ENCODE measurements around the gene NPW.

The NPW gene

GRCh38 chr16:1984347-1985225 is 35.0 kb upstream of the NPW start:
- Histone ChIP-seq H3K4me3 (ENCODE audit: low read depth in 1 of 5, low read length in 5 of 5) (peak overlapping the region; percentile 24 to 80 (median 70)), H3K27ac (ENCODE audit: low read depth, low read length) (peak overlapping the region; percentile 16), H3K9ac (ENCODE audit: low read length in 5 of 5) (peak overlapping the region in 4 of 5 donors; percentile 42 to 79 (median 61)), H3K9me3 (ENCODE audit: control insufficient read depth in 5 of 5, low read length in 5 of 5) (no peaks in the 10 kb centered on the region), H3K27me3 (ENCODE audit: control insufficient read depth in 5 of 5, insufficient read depth in 4 of 5, low read length in 5 of 5) (peaks cover 26 to 40% (median 38%) of the 10 kb centered on the region in 5 donors), H3K36me3 (ENCODE audit: control insufficient read depth in 5 of 5, insufficient read depth in 5 of 5, low read length in 5 of 5) (peaks cover 0 to 21% (median 18%) of the 10 kb centered on the region in 5 donors), H3K4me1 (ENCODE audit: control insufficient read depth in 5 of 5, insufficient read depth in 5 of 5, low read length in 5 of 5) (peaks cover 5 to 30% (median 21%) of the 10 kb centered on the region in 5 donors)

- H3K9me3 ChIP-seq (ENCODE audit: control insufficient read depth in 5 of 5, low read length in 5 of 5): no peaks in the 10 kb centered on the region
- H3K27ac ChIP-seq (ENCODE audit: low read depth, low read length): no peak overlapping the region
- peaks cover 0 to 21% (median 18%) of the 10 kb centered on the region in 5 donors for H3K36me3 ChIP-seq (ENCODE audit: control insufficient read depth in 5 of 5, insufficient read depth in 5 of 5, low read length in 5 of 5)
- H3K27me3 ChIP-seq (ENCODE audit: control insufficient read depth in 5 of 5, insufficient read depth in 4 of 5, low read length in 5 of 5): peaks cover 23 to 34% (median 33%) of the 10 kb centered on the region in 5 donors
- peak overlapping the region in 1 of 5 donors; percentile 79 for H3K9ac ChIP-seq (ENCODE audit: low read length in 5 of 5)
- H3K4me3 ChIP-seq (ENCODE audit: low read depth in 1 of 5, low read length in 5 of 5): peak overlapping the region in 1 of 5 donors; percentile 80
- H3K4me1 ChIP-seq (ENCODE audit: control insufficient read depth in 5 of 5, insufficient read depth in 5 of 5, low read length in 5 of 5): peaks cover 5 to 30% (median 23%) of the 10 kb centered on the region in 5 donors
Measured at GRCh38 chr16:1985466-1986150, 34.0 kb upstream of the NPW start.

DNA sequence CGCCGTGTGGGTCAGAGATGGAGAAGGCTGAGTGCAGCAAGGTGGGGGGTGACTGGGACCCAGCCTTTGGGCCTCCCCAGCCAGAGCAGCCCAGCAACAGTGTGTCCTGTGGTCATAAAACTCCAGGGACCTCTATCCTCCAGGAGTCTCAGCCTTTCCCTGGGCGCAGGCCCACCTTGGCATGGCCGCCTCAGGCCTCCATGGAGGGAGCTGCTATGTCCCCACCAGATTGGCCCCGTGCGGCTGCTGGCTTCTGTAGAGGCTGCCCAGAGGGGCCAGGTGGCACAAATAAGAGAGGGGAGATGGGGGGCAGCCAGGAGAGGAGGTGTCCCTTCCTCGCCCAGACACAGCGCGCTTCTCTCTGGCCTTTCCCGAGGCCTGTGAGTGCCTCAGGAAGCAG is 32.4 kb upstream of the NPW start:
- H3K27me3 ChIP-seq (ENCODE audit: control insufficient read depth in 5 of 5, insufficient read depth in 4 of 5, low read length in 5 of 5): peaks cover 17 to 30% (median 27%) of the 10 kb centered on the region in 5 donors
- no peaks in the 10 kb centered on the region for H3K9me3 ChIP-seq (ENCODE audit: control insufficient read depth in 5 of 5, low read length in 5 of 5)
- H3K4me1 ChIP-seq (ENCODE audit: control insufficient read depth in 5 of 5, insufficient read depth in 5 of 5, low read length in 5 of 5): peaks cover 5 to 44% (median 37%) of the 10 kb centered on the region in 5 donors
- peaks cover 0 to 21% (median 18%) of the 10 kb centered on the region in 5 donors for H3K36me3 ChIP-seq (ENCODE audit: control insufficient read depth in 5 of 5, insufficient read depth in 5 of 5, low read length in 5 of 5)
- no peak overlapping the region for H3K27ac ChIP-seq (ENCODE audit: low read depth, low read length)
- no peak overlapping the region for H3K4me3 ChIP-seq (ENCODE audit: low read depth in 1 of 5, low read length in 5 of 5)
- no peak overlapping the region for H3K9ac ChIP-seq (ENCODE audit: low read length in 5 of 5)

- no peaks in the 10 kb centered on the region for H3K9me3 ChIP-seq (ENCODE audit: control insufficient read depth in 5 of 5, low read length in 5 of 5)
- H3K36me3 ChIP-seq (ENCODE audit: control insufficient read depth in 5 of 5, insufficient read depth in 5 of 5, low read length in 5 of 5): peaks cover 0 to 21% (median 18%) of the 10 kb centered on the region in 5 donors
- H3K27ac ChIP-seq (ENCODE audit: low read depth, low read length): no peak within 1 kb of the TSS
- H3K27me3 ChIP-seq (ENCODE audit: control insufficient read depth in 5 of 5, insufficient read depth in 4 of 5, low read length in 5 of 5): peaks cover 17 to 27% (median 25%) of the 10 kb centered on the region in 5 donors
- H3K4me1 ChIP-seq (ENCODE audit: control insufficient read depth in 5 of 5, insufficient read depth in 5 of 5, low read length in 5 of 5): peaks cover 5 to 37% (median 30%) of the 10 kb centered on the region in 5 donors
- H3K4me3 ChIP-seq (ENCODE audit: low read depth in 1 of 5, low read length in 5 of 5): peak within 1 kb of the TSS in 1 of 5 donors; percentile 22
- no peak within 1 kb of the TSS for H3K9ac ChIP-seq (ENCODE audit: low read length in 5 of 5)
Measured at GRCh38 chr16:1989209-1990100, 30.1 kb upstream of the NPW start, which contains the start of gene SYNGR3. Gene SYNGR3, plus strand, starts transcription at chr16:1989970. Its CDS starts 133 bp downstream, at chr16:1990103.

GRCh38 chr16:1990101-1990350 is 29.6 kb upstream of the NPW start:
- Histone ChIP-seq H3K27me3 (ENCODE audit: control insufficient read depth in 5 of 5, insufficient read depth in 4 of 5, low read length in 5 of 5) (peaks cover 17 to 27% (median 25%) of the 10 kb centered on the region in 5 donors), H3K9ac (ENCODE audit: low read length in 5 of 5) (no peak overlapping the region), H3K4me3 (ENCODE audit: low read depth in 1 of 5, low read length in 5 of 5) (no peak overlapping the region), H3K27ac (ENCODE audit: low read depth, low read length) (no peak overlapping the region), H3K4me1 (ENCODE audit: control insufficient read depth in 5 of 5, insufficient read depth in 5 of 5, low read length in 5 of 5) (peaks cover 1 to 31% (median 24%) of the 10 kb centered on the region in 5 donors), H3K36me3 (ENCODE audit: control insufficient read depth in 5 of 5, insufficient read depth in 5 of 5, low read length in 5 of 5) (peaks cover 0 to 21% (median 18%) of the 10 kb centered on the region in 5 donors), H3K9me3 (ENCODE audit: control insufficient read depth in 5 of 5, low read length in 5 of 5) (no peaks in the 10 kb centered on the region)

- Histone ChIP-seq H3K27ac (ENCODE audit: low read depth, low read length) (no peak overlapping the region), H3K4me3 (ENCODE audit: low read depth in 1 of 5, low read length in 5 of 5) (peak overlapping the region in 2 of 5 donors; percentile 16 to 22), H3K27me3 (ENCODE audit: control insufficient read depth in 5 of 5, insufficient read depth in 4 of 5, low read length in 5 of 5) (peaks cover 17 to 27% (median 25%) of the 10 kb centered on the region in 5 donors), H3K4me1 (ENCODE audit: control insufficient read depth in 5 of 5, insufficient read depth in 5 of 5, low read length in 5 of 5) (peaks cover 0 to 26% (median 21%) of the 10 kb centered on the region in 5 donors), H3K9me3 (ENCODE audit: control insufficient read depth in 5 of 5, low read length in 5 of 5) (no peaks in the 10 kb centered on the region), H3K9ac (ENCODE audit: low read length in 5 of 5) (no peak overlapping the region), H3K36me3 (ENCODE audit: control insufficient read depth in 5 of 5, insufficient read depth in 5 of 5, low read length in 5 of 5) (peaks cover 0 to 18% (median 16%) of the 10 kb centered on the region in 5 donors)
Measured at GRCh38 chr16:1990351-1991134, 29.0 kb upstream of the NPW start.

- Histone ChIP-seq H3K27me3 (ENCODE audit: control insufficient read depth in 5 of 5, insufficient read depth in 4 of 5, low read length in 5 of 5) (peaks cover 17 to 27% (median 25%) of the 10 kb centered on the region in 5 donors), H3K36me3 (ENCODE audit: control insufficient read depth in 5 of 5, insufficient read depth in 5 of 5, low read length in 5 of 5) (peaks cover 0 to 12% (median 12%) of the 10 kb centered on the region in 5 donors), H3K4me1 (ENCODE audit: control insufficient read depth in 5 of 5, insufficient read depth in 5 of 5, low read length in 5 of 5) (peaks cover 0 to 24% (median 21%) of the 10 kb centered on the region in 5 donors), H3K4me3 (ENCODE audit: low read depth in 1 of 5, low read length in 5 of 5) (peak overlapping the region in 2 of 5 donors; percentile 56 to 69), H3K27ac (ENCODE audit: low read depth, low read length) (no peak overlapping the region), H3K9ac (ENCODE audit: low read length in 5 of 5) (no peak overlapping the region), H3K9me3 (ENCODE audit: control insufficient read depth in 5 of 5, low read length in 5 of 5) (no peaks in the 10 kb centered on the region)
Measured at GRCh38 chr16:1991135-1991551, 28.4 kb upstream of the NPW start.

DNA sequence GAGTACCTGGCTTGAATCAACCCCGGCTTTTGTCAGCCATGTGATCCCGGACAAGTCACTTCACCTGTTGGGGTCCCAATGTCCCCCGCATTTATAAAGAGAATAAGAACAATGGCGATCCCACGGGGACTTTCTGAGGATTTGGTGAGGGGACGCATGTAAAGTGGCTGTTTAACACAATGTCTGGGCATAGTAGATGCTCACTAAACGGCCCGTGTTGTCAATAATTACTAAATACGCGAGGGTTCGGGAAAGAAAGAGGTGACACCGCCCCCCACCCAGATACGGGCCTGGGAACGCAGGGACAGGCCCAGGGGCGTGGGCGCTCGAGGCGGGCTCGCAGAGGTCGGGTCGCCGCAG is 28.0 kb upstream of the NPW start:
- Histone ChIP-seq H3K4me3 (ENCODE audit: low read depth in 1 of 5, low read length in 5 of 5) (peak overlapping the region in 4 of 5 donors; percentile 48 to 69 (median 58)), H3K27me3 (ENCODE audit: control insufficient read depth in 5 of 5, insufficient read depth in 4 of 5, low read length in 5 of 5) (peaks cover 17 to 27% (median 25%) of the 10 kb centered on the region in 5 donors), H3K27ac (ENCODE audit: low read depth, low read length) (no peak overlapping the region), H3K4me1 (ENCODE audit: control insufficient read depth in 5 of 5, insufficient read depth in 5 of 5, low read length in 5 of 5) (peaks cover 0 to 25% (median 21%) of the 10 kb centered on the region in 5 donors), H3K9ac (ENCODE audit: low read length in 5 of 5) (peak overlapping the region in 1 of 5 donors; percentile 37), H3K9me3 (ENCODE audit: control insufficient read depth in 5 of 5, low read length in 5 of 5) (no peaks in the 10 kb centered on the region), H3K36me3 (ENCODE audit: control insufficient read depth in 5 of 5, insufficient read depth in 5 of 5, low read length in 5 of 5) (peaks cover 0 to 8% (median 7%) of the 10 kb centered on the region in 5 donors)
